ENCODE data around the gene SLC18B1. TPM values are rescaled to one million over a fixed set of nuclear protein-coding genes. Genes with fewer than 3 reads are reported as not detected.

The SLC18B1 gene
- polyA plus RNA-seq, 1 donor (not counting 4 experiments of a cell fraction or from before 2014, with no cell fraction given) = 23.1 TPM

DNA sequence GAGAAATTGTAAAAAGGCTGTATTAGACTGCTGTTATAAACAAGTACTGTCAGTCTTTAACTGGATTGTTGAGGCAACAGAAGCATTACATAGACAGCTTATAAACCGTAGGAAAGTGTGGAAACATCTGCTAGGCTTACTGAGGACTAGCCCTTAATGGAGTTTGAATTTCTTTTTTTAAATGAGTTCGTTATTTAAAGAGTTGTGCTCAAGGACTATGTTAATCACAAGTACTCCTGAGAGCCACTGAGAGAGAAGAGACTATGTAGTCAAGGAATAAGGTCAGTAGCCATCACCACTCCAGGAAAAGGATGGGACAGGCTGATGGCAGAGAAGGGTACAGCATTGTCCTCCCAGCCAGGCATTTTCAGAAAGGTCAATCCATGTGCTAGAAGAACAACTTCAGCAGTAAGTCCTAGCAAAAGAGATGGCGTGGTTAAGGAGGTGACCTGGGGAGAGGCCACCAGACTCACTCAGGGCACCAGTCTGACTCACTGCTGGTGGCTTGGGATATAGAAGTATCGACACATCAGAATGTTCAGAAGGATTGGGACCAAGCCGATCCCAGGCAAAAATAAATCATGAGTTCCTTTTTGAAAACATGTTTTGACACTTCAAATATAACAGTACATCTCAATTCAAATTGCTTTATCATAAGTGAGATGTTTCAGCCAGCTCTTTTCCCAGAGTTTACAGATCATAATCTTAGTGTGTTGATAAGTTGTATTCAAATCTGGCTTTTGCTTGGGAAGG lies 22.4 kb upstream of the SLC18B1 start:
- no peak overlapping the region for H3K27ac ChIP-seq (ENCODE audit: control insufficient read depth, insufficient read depth, low read length)
- peaks cover 39% of the 10 kb centered on the region for H4K20me1 ChIP-seq (ENCODE audit: control insufficient read depth, extremely low read depth, insufficient read depth, low read length)
- no peak for FAIRE-seq

DNA sequence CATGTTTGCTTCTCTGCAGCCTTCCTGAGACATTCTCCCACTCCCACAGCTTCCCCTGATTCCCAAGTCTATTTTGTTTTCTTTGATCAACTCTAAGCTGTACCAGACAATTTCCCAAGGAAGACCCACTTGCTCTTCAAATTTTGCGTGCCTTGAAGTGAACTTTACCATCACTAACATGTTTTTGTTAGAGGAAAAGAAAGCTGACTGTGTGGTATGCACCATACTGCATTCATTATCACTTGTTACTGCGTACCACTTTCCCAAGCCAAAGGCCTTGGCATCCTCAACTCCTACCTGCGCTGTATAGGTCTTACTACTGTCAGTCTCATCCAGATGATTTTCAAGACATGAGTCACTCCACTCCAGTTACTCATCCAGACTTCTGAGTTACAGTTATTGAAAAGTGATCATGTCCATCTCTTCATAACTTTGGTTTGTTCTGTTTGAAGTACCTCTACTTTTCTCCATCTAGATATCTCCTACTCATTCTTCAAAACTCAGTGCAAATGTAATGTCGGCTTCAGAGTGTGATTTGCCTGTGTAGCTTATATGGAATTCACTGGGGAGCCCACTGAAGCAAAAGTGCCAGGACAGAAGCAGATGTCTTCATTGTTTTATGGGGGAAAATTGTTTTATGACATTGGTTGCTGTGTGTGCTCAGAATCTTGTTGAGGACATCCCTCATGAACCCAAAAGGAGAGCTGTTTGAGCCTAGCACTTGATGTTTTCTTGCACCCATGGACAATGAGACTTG lies 21.1 kb upstream of the SLC18B1 start:
- Histone ChIP-seq H2AFZ (ENCODE audit: control insufficient read depth, low read length) (no peak overlapping the region), H3K27me3 (ENCODE audit: control insufficient read depth, extremely low read depth, insufficient read depth, low read length) (no peaks in the 10 kb centered on the region), H3K4me3 (ENCODE audit: control insufficient read depth in 2 of 3, extremely low read depth in 1 of 3, insufficient read depth in 2 of 3, low read depth in 1 of 3, low read length in 3 of 3) (no peak overlapping the region), H3K9me1 (ENCODE audit: control insufficient read depth, extremely low read depth, insufficient read depth, low read length) (peaks cover 2% of the 10 kb centered on the region), H3K4me2 (ENCODE audit: control insufficient read depth, extremely low read depth, insufficient read depth, low read depth, low read length) (no peak overlapping the region), H3K9me3 (ENCODE audit: control insufficient read depth, low read depth, low read length) (no peaks in the 10 kb centered on the region), H3K79me2 (ENCODE audit: control insufficient read depth, insufficient read depth, low read length) (peaks cover 32% of the 10 kb centered on the region), H3K36me3 (ENCODE audit: control insufficient read depth in 2 of 2, extremely low read depth in 1 of 2, insufficient read depth in 2 of 2, low read length in 2 of 2) (peaks cover 17 to 27% of the 10 kb centered on the region in 2 experiments), H3K4me1 (ENCODE audit: control insufficient read depth, extremely low read depth, insufficient read depth, low read length) (peaks cover 19% of the 10 kb centered on the region), H3K27ac (ENCODE audit: control insufficient read depth, insufficient read depth, low read length) (no peak overlapping the region), H4K20me1 (ENCODE audit: control insufficient read depth, extremely low read depth, insufficient read depth, low read length) (peaks cover 40% of the 10 kb centered on the region), H3K9ac (ENCODE audit: control insufficient read depth, extremely low read depth, insufficient read depth, low read length) (no peak overlapping the region)
- FAIRE-seq (peak; percentile 39), DNase-seq (ENCODE audit: low read depth, low spot score) (no peak)
- dilution Hi-C loops (cut with MboI; ENCODE audit: extremely low pct_ligation_motif_present, low sequenced_read_pairs) = no loop called here
- TF ChIP-seq, protein P1, sequence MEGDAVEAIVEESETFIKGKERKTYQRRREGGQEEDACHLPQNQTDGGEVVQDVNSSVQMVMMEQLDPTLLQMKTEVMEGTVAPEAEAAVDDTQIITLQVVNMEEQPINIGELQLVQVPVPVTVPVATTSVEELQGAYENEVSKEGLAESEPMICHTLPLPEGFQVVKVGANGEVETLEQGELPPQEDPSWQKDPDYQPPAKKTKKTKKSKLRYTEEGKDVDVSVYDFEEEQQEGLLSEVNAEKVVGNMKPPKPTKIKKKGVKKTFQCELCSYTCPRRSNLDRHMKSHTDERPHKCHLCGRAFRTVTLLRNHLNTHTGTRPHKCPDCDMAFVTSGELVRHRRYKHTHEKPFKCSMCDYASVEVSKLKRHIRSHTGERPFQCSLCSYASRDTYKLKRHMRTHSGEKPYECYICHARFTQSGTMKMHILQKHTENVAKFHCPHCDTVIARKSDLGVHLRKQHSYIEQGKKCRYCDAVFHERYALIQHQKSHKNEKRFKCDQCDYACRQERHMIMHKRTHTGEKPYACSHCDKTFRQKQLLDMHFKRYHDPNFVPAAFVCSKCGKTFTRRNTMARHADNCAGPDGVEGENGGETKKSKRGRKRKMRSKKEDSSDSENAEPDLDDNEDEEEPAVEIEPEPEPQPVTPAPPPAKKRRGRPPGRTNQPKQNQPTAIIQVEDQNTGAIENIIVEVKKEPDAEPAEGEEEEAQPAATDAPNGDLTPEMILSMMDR (optimal IDR thresholded peaks at IDR 0.05 in 1 of 3, IDR thresholded peaks at IDR 0.05 in 1 of 3, conservative IDR thresholded peaks at IDR 0.05 in 1 of 3; ENCODE audit: extremely low read depth in 1 of 3, insufficient read depth in 2 of 3, low read length in 3 of 3) = no peak
- no peak for TF ChIP-seq EZH2 (IDR thresholded peaks at IDR 0.05; ENCODE audit: low read length)

More for the DNA sequence above, 22.4 kb upstream of the SLC18B1 start:
- Histone ChIP-seq H2AFZ (ENCODE audit: control insufficient read depth, low read length) (no peak overlapping the region), H3K36me3 (ENCODE audit: control insufficient read depth in 2 of 2, extremely low read depth in 1 of 2, insufficient read depth in 2 of 2, low read length in 2 of 2) (peaks cover 15 to 23% of the 10 kb centered on the region in 2 experiments), H3K4me3 (ENCODE audit: control insufficient read depth in 2 of 3, extremely low read depth in 1 of 3, insufficient read depth in 2 of 3, low read depth in 1 of 3, low read length in 3 of 3) (no peak overlapping the region), H3K9me3 (ENCODE audit: control insufficient read depth, low read depth, low read length) (no peaks in the 10 kb centered on the region), H3K79me2 (ENCODE audit: control insufficient read depth, insufficient read depth, low read length) (peaks cover 20% of the 10 kb centered on the region), H3K9me1 (ENCODE audit: control insufficient read depth, extremely low read depth, insufficient read depth, low read length) (peaks cover 2% of the 10 kb centered on the region), H3K4me2 (ENCODE audit: control insufficient read depth, extremely low read depth, insufficient read depth, low read depth, low read length) (no peak overlapping the region), H3K4me1 (ENCODE audit: control insufficient read depth, extremely low read depth, insufficient read depth, low read length) (peaks cover 19% of the 10 kb centered on the region), H3K27me3 (ENCODE audit: control insufficient read depth, extremely low read depth, insufficient read depth, low read length) (no peaks in the 10 kb centered on the region), H3K9ac (ENCODE audit: control insufficient read depth, extremely low read depth, insufficient read depth, low read length) (no peak overlapping the region)
- TF ChIP-seq, protein P1 (optimal IDR thresholded peaks at IDR 0.05 in 1 of 3, IDR thresholded peaks at IDR 0.05 in 1 of 3, conservative IDR thresholded peaks at IDR 0.05 in 1 of 3; ENCODE audit: extremely low read depth in 1 of 3, insufficient read depth in 2 of 3, low read length in 3 of 3) = no peak
- TF ChIP-seq EZH2 (IDR thresholded peaks at IDR 0.05; ENCODE audit: low read length) = no peak
- dilution Hi-C loops (cut with MboI; ENCODE audit: extremely low pct_ligation_motif_present, low sequenced_read_pairs) = no loop called here
- DNase-seq (ENCODE audit: low read depth, low spot score) = no peak
